Mammary epithelial cell (primary cell): ENCODE measurements around the gene LMO7.

Experiments used
- EZH2 ChIP-seq: IDR thresholded peaks from 2 replicates; pipeline ENCODE4 v1.6.1; 2012; ENCODE audit warnings: low read length, inconsistent platforms, borderline replicate concordance
- TF ChIP-seq, protein P1 (sequence below), 2 donors: IDR thresholded peaks in 1 of 2; conservative IDR thresholded peaks in 1 of 2; 2 replicates each; pipeline ENCODE4 v1.5.1; 2011 to 2012; ENCODE audit warnings: inconsistent platforms in 2 of 2, low read length in 2 of 2, mild to moderate bottlenecking in 2 of 2, control low read depth in 1 of 2, low read depth in 1 of 2; ENCODE audit not compliant: insufficient read depth in 1 of 2; ENCODE audit errors: extremely low read depth in 1 of 2

DNA sequence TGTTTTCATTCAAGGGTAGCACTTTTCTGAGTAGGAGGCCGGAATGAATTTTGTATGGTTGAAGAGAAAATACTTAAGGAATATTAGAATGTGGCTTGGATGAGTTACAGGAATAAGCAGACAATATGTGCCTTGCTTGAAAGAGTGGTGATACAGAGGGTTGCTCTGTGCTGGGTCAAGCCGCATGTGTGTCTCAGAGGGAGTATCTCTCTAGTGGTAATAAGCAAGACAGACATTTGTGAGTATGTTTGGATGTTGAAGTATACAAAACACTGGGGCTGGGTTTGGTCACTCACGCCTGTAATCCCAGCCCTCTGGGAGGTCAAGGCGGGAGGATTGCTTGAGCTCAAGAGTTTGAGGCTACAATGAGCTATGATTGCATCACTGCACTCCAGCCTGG is 103.9 kb downstream of the LMO7 start:
- TF ChIP-seq, protein P1, sequence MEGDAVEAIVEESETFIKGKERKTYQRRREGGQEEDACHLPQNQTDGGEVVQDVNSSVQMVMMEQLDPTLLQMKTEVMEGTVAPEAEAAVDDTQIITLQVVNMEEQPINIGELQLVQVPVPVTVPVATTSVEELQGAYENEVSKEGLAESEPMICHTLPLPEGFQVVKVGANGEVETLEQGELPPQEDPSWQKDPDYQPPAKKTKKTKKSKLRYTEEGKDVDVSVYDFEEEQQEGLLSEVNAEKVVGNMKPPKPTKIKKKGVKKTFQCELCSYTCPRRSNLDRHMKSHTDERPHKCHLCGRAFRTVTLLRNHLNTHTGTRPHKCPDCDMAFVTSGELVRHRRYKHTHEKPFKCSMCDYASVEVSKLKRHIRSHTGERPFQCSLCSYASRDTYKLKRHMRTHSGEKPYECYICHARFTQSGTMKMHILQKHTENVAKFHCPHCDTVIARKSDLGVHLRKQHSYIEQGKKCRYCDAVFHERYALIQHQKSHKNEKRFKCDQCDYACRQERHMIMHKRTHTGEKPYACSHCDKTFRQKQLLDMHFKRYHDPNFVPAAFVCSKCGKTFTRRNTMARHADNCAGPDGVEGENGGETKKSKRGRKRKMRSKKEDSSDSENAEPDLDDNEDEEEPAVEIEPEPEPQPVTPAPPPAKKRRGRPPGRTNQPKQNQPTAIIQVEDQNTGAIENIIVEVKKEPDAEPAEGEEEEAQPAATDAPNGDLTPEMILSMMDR (conservative IDR thresholded peaks at IDR 0.05 in 1 of 2, IDR thresholded peaks at IDR 0.05 in 1 of 2; ENCODE audit: extremely low read depth in 1 of 2, insufficient read depth in 1 of 2, low read depth in 1 of 2, low read length in 2 of 2) = no peak
- TF ChIP-seq EZH2 = no peak
